WI38 (cell line): ENCODE measurements around the gene BCAS3.

Source experiments
- H3K4me3 ChIP-seq: 2 replicates; pipeline ENCODE4 v1.5.1; 2011; ENCODE audit warnings: low read depth, mild to moderate bottlenecking, control low read depth, low read length
- TF ChIP-seq, protein P1 (sequence below): IDR thresholded peaks from 2 replicates; pipeline ENCODE4 v1.5.1; 2012; ENCODE audit warnings: low read depth, mild to moderate bottlenecking, control low read depth, low read length

Gene BCAS3

DNA sequence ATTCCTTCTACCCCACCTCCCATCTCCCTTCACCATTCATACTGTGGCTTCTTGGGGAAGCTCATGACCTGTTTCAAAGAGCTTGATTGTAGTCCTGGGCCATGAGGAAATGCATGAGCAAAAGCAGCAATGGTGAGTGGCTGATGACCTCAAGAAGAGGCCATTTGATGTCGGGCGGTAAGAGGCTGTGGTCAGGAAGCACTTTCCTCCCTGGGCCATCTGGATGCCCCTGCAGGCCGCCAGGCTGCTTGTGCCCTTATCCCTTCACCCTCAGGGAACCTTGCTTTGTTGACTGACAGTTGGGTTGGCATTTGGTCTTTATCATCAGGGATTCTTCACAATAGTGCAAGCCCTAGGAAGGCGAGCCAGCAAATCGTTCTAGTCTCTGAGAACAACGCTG lies 643.7 kb downstream of the BCAS3 start:
- TF ChIP-seq, protein P1, sequence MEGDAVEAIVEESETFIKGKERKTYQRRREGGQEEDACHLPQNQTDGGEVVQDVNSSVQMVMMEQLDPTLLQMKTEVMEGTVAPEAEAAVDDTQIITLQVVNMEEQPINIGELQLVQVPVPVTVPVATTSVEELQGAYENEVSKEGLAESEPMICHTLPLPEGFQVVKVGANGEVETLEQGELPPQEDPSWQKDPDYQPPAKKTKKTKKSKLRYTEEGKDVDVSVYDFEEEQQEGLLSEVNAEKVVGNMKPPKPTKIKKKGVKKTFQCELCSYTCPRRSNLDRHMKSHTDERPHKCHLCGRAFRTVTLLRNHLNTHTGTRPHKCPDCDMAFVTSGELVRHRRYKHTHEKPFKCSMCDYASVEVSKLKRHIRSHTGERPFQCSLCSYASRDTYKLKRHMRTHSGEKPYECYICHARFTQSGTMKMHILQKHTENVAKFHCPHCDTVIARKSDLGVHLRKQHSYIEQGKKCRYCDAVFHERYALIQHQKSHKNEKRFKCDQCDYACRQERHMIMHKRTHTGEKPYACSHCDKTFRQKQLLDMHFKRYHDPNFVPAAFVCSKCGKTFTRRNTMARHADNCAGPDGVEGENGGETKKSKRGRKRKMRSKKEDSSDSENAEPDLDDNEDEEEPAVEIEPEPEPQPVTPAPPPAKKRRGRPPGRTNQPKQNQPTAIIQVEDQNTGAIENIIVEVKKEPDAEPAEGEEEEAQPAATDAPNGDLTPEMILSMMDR, result no peak
- no peak overlapping the region for H3K4me3 ChIP-seq

DNA sequence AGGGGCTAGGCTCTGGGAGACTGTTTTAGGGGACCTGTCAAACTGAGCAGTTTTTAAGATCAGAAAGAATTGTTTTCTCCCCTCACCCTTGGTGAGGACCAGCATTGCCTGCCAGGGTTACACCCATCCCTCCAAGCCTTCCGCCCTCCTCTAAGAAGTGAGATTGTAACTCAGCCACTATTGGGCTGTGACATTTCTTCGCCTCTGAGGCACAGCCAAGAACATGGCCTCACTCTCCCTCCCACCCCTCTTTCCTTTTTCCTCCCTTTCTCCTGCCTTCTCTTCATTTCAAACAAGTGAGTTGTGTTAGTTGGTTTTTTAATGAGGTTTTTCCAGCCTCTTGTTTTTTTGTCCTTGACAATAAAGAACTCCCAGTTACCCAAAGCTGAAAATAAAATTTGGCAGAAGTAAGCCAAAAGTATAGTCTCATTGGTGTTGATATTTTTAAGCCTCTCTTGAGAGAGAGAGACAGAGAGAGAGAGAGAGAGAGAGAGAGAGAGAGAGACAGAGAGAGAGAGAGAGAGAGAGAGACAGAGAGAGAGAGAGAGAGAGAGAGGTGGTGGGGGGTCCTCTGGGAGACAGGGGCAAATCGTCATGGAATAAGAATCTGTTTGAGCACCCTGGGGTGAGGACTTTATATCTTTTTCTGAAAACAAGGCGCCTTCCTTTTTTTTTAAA lies 644.8 kb downstream of the BCAS3 start:
- TF ChIP-seq, protein P1, result no peak
- no peak overlapping the region for H3K4me3 ChIP-seq

DNA sequence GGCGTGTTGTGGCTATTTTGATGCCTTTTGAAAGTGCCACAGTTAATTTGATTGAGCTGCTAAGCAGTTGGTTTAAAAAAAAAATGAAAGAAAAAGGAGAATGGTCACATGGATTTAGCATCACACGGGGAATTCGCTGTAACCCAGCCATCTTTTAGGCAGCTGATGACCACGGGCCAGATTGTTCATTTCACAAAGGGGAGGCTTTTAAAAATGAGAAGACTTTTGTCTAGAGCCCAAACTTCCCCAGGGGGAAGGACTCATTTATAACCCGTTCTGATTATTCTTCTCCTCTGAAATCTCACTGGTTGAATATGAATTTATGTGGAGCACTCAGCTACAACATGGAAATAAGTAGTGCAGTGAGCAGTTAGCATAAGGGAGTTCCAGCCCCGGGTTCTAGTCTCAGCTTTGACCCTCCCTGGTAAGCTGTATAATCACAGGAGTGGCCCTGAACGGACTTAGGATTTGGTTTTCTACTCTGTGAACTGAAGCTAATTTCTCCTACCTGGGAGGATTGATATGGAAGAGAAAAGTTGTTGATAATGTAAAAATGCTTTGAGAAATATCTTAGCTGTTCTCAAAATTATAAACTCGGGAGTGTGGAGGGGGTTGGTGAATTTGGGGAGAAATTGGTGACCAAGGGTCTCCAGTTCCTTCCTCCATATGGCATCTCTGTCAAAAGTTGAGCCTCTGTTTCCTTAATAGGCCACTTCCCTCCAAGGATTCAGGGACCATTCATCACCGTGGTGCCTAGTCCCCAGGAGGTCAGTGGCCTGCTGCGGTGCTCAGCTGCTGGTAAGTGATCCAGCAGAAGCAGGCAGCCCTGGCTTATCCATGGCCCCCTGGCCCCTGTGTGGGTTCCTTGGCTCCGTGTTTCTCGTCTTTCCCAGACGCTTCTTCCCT lies 645.6 kb downstream of the BCAS3 start:
- TF ChIP-seq, protein P1, result no peak
- no peak overlapping the region for H3K4me3 ChIP-seq

DNA sequence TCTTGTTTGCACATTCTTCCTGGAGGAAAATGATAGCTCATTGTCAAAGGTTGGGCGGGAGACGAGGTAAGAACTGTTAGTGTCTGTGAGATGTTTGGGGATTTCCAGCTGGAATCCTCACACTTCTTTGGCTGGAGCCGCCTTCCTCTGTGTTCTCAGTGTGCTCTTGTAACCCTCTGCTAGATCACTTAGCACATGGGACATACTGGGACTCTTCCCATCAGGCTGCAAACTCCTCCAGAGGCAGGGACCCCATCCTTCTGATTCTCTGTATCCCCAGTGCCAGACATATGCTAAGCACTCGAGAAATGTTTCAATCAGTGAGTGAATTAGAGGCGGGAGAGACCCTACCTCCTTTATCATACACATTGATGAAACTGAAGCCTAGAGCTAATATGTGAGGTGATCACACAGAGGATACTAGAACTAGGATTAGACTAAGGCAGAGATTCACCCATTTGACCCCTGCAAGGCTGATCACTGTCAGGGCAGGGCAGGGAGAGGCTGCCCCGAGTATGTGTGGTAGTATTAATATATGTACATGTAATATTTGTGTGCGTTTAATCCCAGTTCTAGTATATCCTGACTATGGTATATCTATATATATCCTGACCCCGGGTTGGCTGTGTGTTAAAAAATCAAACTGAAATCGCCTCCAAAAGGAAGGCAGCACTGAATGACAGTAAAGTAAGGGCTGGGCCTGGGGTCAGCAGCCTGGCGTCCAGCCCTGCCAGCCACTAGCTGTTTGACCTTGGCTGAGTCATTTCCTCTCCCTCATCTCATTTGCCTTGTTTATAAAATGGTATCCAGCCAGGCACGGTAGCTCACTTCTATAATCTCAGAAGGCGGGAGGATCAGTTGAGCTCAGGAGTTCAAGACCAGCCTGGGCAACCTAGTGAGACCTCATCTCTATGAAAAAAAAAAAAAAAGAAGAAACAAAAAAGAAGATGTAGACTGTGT lies 646.5 kb downstream of the BCAS3 start:
- TF ChIP-seq, protein P1, result no peak

DNA sequence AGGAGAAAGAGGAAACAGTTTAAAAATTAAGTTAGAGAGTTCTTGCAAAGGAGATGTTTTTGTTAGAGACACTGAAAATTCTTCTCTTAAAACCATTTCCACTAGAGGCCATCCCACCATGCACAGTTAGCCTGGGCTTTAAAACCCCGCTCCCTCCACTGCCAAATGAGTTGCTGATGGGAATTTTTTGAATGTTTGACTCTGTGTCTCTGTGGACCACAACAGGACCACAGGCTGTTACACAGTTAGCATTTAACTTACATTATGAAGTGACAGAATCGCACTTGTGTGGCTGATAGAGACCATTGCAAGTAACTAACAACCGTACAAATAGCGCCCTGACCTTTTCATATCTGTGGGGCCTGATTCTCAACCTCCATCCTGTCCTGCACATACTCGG lies 647.3 kb downstream of the BCAS3 start:
- TF ChIP-seq, protein P1, result no peak
- no peak overlapping the region for H3K4me3 ChIP-seq

More for the DNA sequence above, 646.5 kb downstream of the BCAS3 start:
- H3K4me3 ChIP-seq, result no peak overlapping the region

DNA sequence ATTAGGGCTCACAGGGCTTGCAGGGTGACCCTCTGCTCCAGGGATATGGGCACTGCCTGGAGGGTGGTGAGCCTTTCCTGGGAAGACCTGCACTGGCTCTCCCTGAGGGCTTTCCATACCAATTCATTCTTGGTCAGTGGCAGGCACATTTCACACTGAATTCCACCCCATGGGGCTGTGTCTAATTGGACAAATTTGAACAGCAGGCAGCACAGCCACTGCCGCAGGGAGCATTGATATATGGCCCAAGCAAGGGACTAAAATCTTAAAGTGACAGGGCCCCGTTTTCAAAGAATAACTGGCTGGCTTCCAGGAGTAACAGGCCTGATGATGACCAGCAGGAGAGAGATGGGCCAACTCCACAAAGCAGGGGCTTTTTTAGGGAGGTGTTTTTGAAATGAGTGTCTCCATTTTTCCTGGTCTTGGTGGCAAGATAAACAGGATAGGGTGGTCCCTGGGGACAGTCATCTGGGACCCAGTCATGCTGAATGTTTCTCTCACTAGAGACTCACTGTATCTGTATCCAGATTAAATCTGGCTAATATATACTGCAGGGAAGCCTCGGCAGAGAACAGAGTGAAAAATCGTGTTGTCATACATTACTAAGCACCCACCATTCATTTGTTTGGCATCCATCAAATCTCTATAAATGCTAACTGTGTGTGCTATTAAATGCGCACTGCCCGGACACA lies 647.9 kb downstream of the BCAS3 start:
- TF ChIP-seq, protein P1, result no peak
- H3K4me3 ChIP-seq, result no peak overlapping the region
